HG03558 (cell line): Measurements from ENCODE around the gene TTLL8.

Source experiments
- ATAC-seq: cut with Tn5 transposase; IDR thresholded peaks from one replicate; pipeline ENCODE4 v1.9.1; 2021; ENCODE audit warnings: moderate number of reproducible peaks; ENCODE audit not compliant: unreplicated experiment; ENCODE audit errors: extremely low read depth

Gene TTLL8

DNA sequence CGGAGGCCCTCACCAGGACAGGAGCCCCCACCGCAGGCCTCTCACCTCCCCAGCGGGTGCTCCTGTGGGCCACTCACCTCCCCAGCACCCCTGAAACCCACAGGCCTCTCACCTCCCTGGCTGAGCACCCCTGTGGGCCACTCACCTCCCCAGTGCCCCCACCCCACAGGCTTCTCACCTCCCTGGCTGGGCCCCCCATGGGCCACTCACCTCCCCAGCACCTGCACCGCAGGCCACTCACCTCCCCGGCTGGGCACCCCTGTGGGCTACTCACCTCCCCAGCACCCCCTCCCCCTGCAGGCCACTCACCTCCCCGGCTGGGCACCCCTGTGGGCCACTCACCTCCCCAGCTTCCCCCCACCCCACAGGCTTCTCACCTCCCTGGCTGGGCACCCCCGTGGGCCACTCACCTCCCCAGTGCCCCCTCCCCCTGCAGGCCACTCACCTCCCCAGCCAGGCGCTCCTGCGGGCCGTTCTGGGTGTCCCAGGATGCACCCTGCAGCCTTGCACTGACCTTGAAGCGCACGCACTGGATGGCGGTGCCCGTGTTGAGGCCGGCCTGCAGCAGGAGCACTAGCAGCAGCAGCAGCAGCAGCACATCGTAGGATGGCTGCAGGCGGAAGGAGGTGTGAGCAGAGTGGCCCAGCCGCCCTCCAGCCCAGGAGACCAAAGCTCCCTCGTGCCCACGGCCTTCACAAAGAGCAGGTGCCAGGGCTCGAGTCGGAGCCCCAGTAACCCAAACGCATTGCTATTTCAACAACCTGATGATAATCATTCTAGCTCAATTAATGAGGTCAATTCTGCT, 5.7 kb upstream of the TTLL8 start:
- no peak for ATAC-seq

DNA sequence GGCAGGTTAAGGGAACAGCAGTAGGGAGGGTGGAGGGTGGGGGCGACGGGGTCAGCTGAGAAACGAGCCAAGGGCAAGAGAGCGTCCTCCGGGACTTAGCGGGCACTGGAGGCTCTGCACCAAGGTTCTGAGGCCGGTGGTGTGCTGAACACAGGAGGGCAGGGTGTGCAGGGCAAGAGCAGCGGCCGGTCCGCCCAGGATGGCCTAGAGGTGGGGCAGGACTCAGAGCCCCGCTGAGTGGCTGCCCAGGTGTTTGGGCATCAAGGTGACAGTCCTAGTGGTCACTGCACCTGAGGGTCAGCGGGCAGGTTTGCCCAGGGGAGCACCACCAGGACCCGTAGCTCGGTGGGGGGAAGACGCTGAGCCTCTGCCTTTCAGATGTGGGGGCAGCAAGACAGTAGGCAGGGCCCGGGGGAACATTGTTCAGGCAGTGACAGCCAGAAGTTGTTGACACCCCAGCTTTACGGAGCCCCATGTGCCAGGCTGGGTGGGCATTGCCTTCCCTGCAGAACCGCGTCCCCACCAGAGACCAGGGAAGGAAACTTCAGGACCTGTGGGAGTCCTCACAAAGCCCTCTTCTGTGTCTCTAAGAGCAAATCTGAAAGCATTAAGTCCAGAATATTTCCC, 4.5 kb upstream of the TTLL8 start:
- ATAC-seq, result no peak

DNA sequence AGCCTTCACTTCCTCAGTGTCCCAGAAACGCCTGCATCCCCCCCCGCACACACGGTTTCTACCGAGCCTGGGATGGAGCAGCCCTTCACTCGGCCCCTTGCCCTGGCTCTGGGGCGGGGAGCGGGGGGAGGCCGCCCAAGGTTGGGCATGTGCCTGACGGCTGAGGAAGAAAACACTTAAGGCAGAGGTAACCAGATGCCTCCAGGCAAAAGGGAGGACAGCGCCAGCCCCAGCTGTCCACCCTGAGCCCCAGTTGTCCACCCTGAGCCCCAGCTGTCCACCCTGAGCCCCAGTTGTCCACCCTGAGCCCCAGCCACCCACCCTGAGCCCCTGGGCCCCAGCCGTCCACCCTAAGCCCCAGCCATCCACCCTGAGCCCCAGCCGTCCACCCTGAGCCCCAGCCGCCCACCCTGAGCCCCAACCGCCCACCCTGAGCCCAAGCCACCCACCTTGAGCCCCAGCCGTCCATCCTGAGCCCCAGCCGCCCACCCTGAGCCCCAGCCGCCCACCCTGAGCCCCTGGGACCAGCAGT, 3.8 kb upstream of the TTLL8 start:
- ATAC-seq, result no peak

DNA sequence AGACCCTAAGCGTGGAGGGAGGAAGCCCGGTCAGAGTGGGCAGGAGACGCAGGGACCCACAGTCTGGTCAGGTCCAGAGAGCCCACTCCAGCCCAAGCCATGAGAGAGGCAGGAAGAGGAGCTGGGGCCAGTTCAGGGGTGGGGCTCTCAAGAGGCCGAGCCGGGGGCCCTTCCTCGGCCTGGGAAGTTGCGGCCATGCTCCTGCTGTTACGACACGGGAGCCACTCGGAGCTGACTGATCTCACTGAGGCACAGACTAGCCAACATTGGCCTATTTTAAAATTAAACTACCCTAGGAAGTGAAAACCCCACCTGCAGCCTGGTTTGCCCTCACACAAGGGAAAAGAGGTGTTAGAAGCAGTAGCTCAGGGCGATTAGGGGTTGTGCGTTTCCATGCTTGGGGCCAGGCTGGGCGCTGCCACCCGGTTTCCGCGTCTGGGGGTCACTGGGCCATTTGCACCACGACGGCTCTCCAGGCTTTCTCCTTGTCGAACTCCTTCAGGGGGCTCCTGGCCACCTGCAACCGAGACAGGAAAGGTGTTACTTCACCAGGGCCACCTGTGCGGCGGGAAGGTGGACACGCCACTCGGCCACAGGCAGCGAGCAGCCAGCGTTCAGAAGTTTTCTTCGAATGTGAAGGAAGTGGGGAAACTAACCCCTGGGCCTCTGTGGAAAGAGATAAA, 3.2 kb upstream of the TTLL8 start:
- no peak for ATAC-seq

DNA sequence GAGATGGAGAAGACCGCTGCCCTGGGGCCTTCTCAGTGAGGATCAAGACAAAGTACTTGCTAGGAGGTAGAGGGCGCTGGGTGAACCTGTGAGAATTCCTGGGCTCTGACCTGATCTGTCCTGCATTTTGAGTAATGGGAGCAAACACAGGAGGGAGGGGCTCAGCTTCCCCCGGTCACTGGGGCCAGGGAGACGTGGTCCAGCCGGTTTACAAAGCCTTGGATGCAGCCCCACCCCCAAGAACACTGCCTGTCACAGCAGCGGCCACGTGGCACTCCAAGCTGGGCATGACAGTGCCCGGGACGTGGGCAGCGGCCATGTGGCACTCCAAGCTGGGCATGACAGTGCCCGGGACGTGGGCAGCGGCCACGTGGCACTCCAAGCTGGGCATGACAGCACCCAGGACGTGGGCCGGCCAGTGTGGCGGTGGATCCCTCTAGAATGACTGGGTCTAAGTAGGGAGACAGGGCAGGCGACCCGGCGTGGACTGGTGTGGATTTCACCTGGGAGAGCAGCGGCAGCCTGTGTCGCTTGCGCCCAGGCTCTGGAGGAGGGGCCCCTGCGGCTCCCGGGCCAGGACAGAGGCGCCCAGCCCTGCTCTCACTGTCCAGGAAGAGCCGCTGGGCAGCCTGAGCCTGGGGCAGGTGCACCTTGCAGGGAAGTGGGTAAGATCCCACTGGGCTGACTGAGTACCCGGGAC, 2.5 kb upstream of the TTLL8 start:
- ATAC-seq, result no peak

DNA sequence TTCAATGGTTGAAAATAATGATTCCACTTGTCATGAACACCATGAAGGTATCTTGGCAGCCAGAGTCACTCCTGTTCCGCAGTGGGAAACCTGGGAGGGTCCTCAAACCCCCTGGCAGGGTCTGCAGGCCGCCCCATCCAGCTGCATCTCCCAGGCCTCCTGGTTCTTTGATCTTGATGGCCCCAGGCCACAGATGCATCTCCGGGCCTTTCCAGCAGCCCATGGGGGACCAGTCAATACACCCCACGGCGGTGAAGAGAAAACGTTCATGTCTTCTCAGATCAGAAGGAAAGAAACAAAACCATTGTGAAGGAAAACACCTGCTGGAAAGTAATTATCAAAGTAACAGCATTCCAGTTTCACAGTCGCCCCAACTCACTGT, 1.8 kb upstream of the TTLL8 start:
- ATAC-seq, result no peak

DNA sequence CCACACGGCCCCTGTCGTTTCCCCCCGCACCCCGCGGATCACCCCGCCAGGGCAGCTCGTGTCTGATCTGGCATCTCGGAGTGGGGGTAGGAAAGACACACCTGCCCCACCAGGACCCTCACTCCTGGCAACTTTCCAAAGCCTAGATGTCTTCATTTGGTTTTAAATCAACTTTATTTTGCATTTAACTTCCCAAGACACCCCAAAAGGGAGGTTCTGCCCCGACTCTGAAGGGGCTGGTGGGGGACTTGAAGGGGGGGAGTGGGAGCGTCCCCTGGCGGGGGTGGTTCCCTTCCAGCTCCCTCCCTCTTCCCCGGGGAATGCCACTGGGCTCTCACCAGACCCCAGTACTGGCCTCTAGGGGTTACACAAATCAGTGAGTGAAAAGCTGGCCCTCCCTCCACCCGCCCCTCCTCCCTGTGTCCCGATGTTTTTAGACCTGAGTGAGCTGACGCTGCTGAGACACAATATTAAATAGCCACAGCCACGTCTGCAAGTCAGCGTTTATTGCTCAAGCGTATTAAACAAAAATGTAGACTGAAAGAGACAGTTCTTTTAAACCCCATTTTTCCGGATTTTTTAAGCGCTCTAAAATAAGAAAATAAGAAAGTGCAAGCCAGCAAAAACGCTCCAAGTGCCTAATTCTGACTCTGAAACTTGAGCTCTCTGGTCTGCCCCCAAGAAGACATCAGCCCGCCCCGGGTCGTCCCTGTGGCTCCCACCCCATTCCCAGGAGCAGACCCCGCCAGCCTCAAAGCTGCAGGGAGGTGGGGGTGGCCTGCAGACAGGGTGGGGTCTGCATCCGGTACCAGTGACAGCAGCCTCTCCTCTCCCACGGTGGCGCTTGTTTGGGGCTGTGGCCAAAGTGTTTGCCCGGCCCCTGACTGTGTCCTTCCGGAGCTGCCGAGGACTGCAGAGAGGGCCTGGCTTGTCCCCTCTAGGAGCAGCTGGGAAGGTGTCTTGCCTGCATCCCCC, 1.1 kb upstream of the TTLL8 start:
- no peak for ATAC-seq

DNA sequence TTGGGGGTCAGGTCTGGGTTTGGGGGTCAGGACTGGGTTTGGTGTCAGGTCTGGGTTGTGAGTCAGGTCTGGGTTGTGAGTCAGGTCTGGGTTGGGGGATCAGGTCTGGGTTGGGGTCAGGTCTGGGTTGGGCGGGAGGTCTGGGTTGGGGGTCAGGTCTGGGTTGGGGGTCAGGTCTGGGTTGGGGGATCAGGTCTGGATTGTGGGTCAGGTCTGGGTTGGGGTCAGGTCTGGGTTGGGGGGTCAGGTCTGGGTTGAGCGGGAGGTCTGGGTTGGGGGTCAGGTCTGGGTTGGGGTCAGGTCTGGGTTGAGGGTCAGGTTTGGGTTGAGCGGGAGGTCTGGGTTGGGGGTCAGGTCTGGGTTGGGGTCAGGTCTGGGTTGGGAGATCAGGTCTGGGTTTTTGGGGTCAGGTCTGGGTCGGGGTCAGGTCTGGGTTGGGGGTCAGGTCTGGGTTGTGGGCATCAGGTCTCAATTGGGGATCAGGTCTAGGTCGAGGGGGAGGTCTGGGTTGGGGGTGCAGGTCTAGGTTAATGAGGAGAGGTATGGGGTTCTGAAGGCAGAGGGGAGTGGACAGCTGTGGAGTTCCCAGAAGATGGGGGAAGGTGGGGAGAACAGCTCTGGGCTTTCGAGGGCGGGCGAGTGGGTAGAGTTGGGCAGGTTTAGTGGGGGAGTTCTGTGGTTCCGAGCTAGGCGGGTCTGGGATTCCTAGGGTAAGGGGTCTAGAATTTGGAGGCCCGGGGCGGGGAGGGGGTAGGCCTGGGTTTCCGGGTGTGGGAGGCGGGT, 629 bp downstream of the TTLL8 start:
- ATAC-seq, result no peak

DNA sequence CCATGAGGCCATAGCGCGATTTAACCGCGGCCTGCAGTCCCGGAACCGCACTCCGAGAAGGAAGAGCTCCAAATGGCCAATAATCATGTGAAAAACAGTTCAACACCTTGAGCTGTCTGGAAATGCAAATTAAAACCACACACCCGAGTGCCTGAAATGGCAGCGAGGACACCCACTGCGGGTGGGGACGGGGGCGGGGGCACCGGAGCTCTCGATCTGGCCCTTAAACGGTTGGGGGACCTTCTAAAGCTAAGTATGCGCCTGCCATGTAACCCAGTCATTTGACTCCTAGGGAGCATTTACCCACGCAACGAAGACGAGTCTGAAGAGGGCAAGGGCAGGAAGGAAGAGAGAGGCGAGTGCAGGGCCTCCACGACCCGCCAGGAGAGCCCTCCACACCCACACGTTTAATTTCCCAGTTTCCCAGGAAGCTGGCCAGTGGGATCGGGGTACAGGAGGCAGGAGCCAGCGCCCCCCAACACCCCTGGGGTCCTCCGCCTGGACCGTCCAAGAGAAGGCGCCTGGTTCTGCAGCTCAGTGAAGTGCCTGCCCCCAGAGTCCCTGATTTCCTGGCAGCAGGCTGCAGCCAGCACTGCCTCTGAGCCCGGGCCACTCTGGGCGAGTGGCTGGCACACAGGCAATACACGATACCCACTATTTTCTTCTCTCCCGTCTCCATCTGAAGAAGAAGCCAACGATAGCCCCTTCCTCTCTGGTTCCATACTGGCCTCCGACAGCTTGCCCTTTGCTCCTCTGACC, 1.7 kb downstream of the TTLL8 start:
- ATAC-seq, result no peak

DNA sequence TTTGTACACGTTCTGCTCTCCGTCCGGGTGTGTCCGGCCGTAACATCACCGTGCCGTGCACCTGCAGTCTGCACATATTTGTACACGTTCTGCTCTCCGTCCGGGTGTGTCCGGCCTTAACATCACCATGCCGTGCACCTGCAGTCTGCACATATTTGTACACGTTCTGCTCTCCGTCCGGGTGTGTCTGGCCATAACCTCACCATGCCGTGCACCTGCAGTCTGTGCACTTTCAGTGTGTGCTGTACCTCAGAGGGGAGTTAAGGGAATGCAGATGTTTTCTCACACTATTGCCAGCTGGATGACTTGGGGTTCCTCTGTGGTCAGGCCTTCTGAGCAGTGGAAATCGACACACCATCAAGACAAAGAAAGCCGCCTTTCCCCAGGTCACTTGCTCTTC, 4.2 kb downstream of the TTLL8 start:
- no peak for ATAC-seq

DNA sequence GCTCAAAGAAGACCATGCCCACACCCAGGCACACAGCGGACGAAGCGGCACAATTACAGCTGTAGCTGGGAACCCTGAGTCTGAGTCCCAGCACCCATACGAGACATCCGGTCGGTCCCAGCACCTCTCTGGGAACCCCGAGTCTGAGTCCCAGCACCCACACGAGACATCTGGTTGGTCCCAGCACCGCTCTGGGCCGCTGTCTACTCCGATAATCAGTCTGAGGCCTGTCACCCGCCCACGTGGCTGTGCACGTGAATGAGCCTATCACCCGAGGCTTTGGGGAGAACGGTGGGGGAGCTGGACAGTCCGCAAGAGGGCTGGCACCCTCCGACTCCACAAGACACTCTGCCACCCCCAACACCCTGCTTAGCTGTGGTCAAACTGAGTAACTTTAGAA, 6.2 kb downstream of the TTLL8 start:
- ATAC-seq, result no peak

DNA sequence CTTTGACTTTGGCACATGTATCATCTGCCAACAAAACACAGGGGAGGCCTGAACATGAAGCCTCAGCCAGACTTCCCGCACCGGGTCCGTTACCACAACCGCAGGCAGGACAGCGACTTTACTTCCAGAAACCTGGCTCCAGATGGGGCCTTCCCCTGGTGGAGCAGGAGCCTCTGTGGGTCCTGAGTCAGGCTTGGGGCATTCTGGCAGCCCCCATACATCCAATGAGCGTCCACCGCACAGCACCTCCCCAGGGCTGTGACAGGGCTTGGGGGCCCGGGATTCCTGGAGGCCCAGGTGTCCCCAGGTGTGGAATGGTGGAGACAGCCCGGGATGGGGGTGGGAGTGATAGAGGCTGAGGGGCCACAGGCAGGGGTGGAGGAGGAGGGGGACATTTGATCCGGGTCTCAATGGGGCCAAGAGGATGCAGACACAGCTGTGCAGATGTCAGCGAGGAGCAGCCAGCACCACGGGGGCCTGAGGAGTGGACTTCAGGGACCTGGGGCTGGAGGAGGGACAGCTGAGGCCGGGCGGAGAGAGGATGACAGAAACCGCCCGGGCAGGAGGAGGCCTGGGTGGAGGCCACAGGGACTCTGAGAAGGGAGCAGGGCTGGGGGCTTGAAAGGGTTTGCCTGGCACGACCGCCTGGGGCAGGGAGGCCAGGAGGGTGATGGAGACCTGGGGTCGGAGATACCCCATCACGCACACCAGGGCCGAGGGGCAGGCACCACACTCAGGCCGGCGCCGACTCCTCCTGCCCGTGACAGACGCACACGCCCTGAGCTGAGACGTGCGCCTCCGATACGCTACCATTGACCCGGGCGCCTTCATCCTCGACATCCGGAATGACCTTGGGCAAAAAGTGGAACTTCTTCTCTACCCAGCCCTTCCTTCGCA, 8.6 kb downstream of the TTLL8 start:
- ATAC-seq, result no peak

DNA sequence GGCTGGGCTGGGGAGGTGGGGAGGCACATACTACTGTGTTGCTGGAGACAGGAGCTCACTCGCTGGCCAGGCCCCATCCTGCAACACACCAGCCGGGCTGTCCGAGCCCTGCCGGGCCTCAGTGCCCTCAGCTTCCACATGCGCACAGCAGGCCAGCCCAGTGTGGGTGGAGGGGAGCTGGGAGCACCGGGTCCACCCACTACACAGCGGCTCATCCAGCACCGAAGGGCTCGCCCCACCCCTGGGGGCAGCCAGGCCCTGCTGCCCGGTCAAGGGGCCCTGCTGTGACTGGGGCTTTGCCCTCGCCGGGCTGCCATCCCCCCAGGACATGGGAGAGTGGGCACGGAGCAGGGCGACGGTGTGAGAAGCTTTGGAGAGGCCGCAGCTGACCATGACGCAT, 9.3 kb downstream of the TTLL8 start:
- no peak for ATAC-seq

DNA sequence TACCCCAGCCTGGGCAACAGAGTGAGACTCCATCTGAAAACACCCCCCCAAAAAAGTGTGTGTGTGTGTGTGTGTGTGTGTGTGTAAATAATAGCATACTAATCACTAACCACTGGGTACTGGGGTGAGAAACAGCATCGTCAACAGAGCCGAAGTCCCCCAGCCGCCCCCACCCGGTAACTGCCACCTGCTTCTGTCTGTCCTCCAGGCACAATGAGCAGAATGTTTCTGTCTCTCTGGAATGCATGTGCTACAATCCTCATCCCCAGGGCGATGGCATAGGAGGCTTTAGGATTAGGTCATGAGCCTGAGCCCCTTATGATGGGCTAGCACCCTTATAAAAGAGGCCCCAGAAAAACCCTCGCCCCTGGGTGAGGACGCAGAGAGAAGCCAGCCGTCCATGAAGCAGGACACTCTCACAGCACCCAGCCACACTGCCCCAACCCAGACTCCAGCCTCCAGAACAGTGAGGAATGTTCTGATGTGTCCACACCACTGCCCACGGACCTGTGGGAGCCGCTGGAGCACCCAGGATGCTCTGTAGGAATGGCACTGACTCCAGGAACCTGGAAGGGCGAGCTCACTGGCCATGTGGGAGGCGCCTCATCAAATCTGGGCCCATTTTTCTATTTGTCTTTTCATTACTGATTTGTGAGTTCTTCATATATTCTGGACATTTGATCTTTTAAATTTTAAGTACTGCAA, 9.9 kb downstream of the TTLL8 start:
- ATAC-seq, result no peak

DNA sequence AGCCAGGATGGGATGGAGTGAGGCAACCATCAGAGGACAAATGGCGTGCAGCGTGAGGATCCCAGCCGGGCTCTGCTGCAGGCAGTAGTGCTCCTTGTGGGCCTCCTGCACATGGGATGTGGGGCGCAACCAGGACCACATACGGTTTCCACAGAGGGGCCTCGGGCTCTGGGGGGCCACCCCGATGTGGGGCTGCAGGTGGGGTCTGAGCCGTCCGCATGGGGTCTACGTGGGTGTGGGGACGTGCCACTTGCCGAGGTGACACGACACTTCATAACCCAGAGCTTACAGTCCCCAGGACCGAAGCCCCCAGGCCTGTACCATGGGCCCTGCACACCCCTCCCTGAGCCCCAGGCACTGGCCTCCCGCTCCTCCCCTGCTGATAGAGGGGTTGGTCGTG, 10.8 kb downstream of the TTLL8 start:
- ATAC-seq, result no peak

DNA sequence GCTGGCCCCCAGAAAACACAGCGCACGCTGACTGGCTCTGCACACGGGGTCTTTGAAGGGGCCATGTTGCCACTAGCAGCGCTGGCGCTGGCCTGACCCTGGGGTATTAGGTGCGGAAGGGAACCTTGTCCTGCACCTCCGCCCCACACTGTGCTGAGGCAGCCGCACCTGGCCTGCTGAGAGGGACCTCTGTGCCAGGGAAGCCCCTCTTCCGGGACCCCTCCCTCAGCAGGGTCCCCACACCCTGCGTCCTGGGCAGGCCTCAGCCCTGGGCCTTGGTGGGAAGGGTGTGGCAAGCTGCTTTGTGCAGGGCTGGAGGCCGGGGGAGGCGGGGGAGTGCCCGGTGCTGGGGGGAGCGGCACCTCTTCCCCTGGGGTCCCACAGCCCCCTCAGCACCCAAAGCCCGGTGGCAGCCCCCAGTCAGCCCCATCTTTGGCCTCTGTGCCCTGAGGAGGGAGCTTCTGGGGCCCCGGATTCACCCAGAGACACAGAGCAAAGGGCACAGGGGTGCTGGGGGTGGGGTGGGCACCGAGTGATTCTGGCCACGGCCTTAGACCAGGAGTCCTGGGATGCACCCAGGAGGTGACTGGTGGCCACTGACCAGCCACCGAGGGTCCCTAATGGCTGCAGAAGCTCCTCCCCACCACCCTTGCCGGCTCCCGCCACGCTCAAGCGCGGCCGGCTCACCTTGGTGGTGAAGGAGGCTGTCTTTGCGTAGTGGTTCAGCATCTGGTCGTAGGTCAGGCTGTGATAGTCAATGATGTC, 11.4 kb downstream of the TTLL8 start:
- ATAC-seq, result no peak
